ENCODE data around the gene KCNJ9. TPM values are rescaled to one million over a fixed set of nuclear protein-coding genes. Genes with fewer than 3 reads are reported as not detected.
A peak's percentile ranks its signal among the peaks of the same experiment; 100 is the strongest.

KCNJ9 gene
- total and polyA plus RNA-seq, 2 of the 13 experiments (the other 11 are each of a cell fraction or from before 2014, with no cell fraction given): not detected

- TF ChIP-seq BCL6 (CRISPR knock-in tag; IDR thresholded peaks at IDR 0.05) (no peak), PHB2 (IDR thresholded peaks at IDR 0.05; ENCODE audit: partially characterized antibody) (no peak), ZBTB33 (CRISPR knock-in tag; IDR thresholded peaks at IDR 0.05) (peak; percentile 60), RFX1 (IDR thresholded peaks at IDR 0.05) (no peak), FOXP4 (CRISPR knock-in tag; IDR thresholded peaks at IDR 0.05) (0 out of 2 replicates have a peak, but pooled peaks have one; percentile 19), BRF2 (CRISPR knock-in tag; IDR thresholded peaks at IDR 0.05) (no peak), CTCF (CRISPR knock-in tag; IDR thresholded peaks at IDR 0.05) (peak; percentile 92), ETV6 (CRISPR knock-in tag; conservative IDR thresholded peaks at IDR 0.05) (no peak), HDAC1 (CRISPR knock-in tag; IDR thresholded peaks at IDR 0.05) (no peak), ZSCAN9 (CRISPR knock-in tag; IDR thresholded peaks at IDR 0.05; ENCODE audit: borderline replicate concordance) (no peak), DDIT3 (CRISPR knock-in tag; IDR thresholded peaks at IDR 0.05) (no peak), ELF3 (CRISPR knock-in tag; IDR thresholded peaks at IDR 0.05) (0 out of 2 replicates have a peak, but pooled peaks have one; percentile 47), ZNF20 (CRISPR knock-in tag; IDR thresholded peaks at IDR 0.05) (no peak), NFKBIZ (CRISPR knock-in tag; IDR thresholded peaks at IDR 0.05) (no peak)
Observed at GRCh38 chr1:160085686-160086455, 4.5 kb downstream of the KCNJ9 start (continued).
